ENCODE measurements around the gene NAMPT.
"Not testable (repeated sequence)": the region's sequence is repeated elsewhere in the genome, so short reads cannot be mapped to it uniquely, and the experiment has no call there.

GRCh38 chr7:106298631-106299030 is 13.8 kb upstream of the NAMPT start:
- not testable (repeated sequence) for TF ChIP-seq EZH2 (IDR thresholded peaks at IDR 0.05; ENCODE audit: insufficient read depth, poor library complexity, severe bottlenecking); EZH2phosphoT487 (IDR thresholded peaks at IDR 0.05; ENCODE audit: insufficient read depth, low read depth)

Data from GM23248 (cell line).